Prostate gland (tissue), 2 donors: Measurements from ENCODE around the gene CHST5. TPM values are rescaled to one million over a fixed set of nuclear protein-coding genes. Genes with fewer than 3 reads are reported as not detected.
"Not testable (repeated sequence)": the region's sequence is repeated elsewhere in the genome, so short reads cannot be mapped to it uniquely, and the experiment has no call there.

Source experiments
- DNase-seq: peaks from one replicate; pipeline ENCODE4 v3.0.0-alpha.2; 2019; ENCODE audit warnings: low spot score
- H3K27ac ChIP-seq, 2 donors: fragments of 200-600 bp; sonication (generic); 2 replicates each; pipeline ENCODE4 v1.5.1; 2017 to 2019
- H3K27me3 ChIP-seq: fragments of 200-600 bp; sonication (generic); replicated peaks from 2 replicates; pipeline ENCODE4 v1.5.1; 2019; ENCODE audit not compliant: insufficient read depth
- H3K36me3 ChIP-seq, 2 donors: fragments of 200-600 bp; sonication (generic); 1 replicate in 1 of 2; 2 replicates in 1 of 2; pipeline versions ENCODE4 v1.5.1 to v1.8.1; 2017 to 2019
- H3K4me1 ChIP-seq: fragments of 200-600 bp; sonication (generic); replicated peaks from 2 replicates; pipeline ENCODE4 v1.5.1; 2019
- H3K4me3 ChIP-seq, 2 donors: fragments of 200-600 bp; sonication (generic); 2 replicates each; pipeline ENCODE4 v1.5.1; 2017 to 2019
- H3K9me3 ChIP-seq: fragments of 200-600 bp; sonication (generic); 2 replicates; pipeline ENCODE4 v1.5.1; 2017
- CTCF ChIP-seq, 4 experiments: fragments of 200-600 bp in 2 of 4; fragments of 450-650 bp in 2 of 4; sonication (generic) in 2 of 4; IDR thresholded peaks; 1 replicate in 3 of 4; 2 replicates in 1 of 4; pipeline ENCODE4 v1.5.1; 2016 to 2019; ENCODE audit warnings: antibody characterized with exemption in 4 of 4, mild to moderate bottlenecking in 2 of 4, moderate library complexity in 2 of 4
- POLR2A ChIP-seq: fragments of 450-650 bp; IDR thresholded peaks from one replicate; pipeline ENCODE4 v1.6.1; 2016; ENCODE audit warnings: antibody characterized with exemption, mild to moderate bottlenecking
- POLR2AphosphoS5 ChIP-seq: sonication (generic); formaldehyde crosslinking; IDR thresholded peaks from one replicate; pipeline ENCODE4 v1.6.1; 2017; ENCODE audit warnings: antibody characterized with exemption
- WGBS: methylation state at CpG from one replicate; pipeline ENCODE4 v1.1.5; 2018; 5-methylcytosine and 5-hydroxymethylcytosine counted together
- intact Hi-C: fragments of 100-400 bp; cut with DNase I; formaldehyde crosslinking; loops from one replicate; pipeline ENCODE4 v1.14.2; 2022
- total RNA-seq, 2 donors: library from RNA; depleted of rRNA; stranded (reverse); fragments of >200 nt; gene quantifications; one replicate each; pipeline ENCODE4 v1.1.0, GENCODE V29; 2016

Gene CHST5
- total RNA-seq, 2 donors from 2014 or later: 0.23 TPM; not detected in 1

GRCh38 chr16:75527825-75528299 is 8.0 kb downstream of the CHST5 start:
- Histone ChIP-seq H3K9me3 (no peaks in the 10 kb centered on the region), H3K4me3 (no peak overlapping the region), H3K27me3 (no peaks in the 10 kb centered on the region), H3K27ac (no peak overlapping the region), H3K36me3 (no peaks in the 10 kb centered on the region), H3K4me1 (no peaks in the 10 kb centered on the region)
- no peak for DNase-seq
- TF ChIP-seq POLR2AphosphoS5: peak; percentile 5
- TF ChIP-seq POLR2A: no peak
- 71% methylated on average over 5 of the region's 5 CpGs for WGBS
- intact Hi-C loops: no loop called here

- WGBS: 89% methylated on average over 5 of the region's 5 CpGs
- intact Hi-C loops: no loop called here
- Histone ChIP-seq H3K9me3 (no peaks in the 10 kb centered on the region), H3K4me1 (no peaks in the 10 kb centered on the region), H3K36me3 (no peaks in the 10 kb centered on the region), H3K27me3 (no peaks in the 10 kb centered on the region), H3K27ac (no peak overlapping the region), H3K4me3 (no peak overlapping the region)
- TF ChIP-seq CTCF (IDR thresholded peaks at IDR 0.05) (no peak), POLR2A (no peak), POLR2AphosphoS5 (no peak)
- DNase-seq: no peak
Measured at GRCh38 chr16:75526032-75526790, 9.7 kb downstream of the CHST5 start.

GRCh38 chr16:75519175-75519574 is 16.7 kb downstream of the CHST5 start:
- no peaks in the 10 kb centered on the region for H3K36me3 ChIP-seq
- WGBS: 76% methylated on average over 6 of the region's 6 CpGs
- H3K9me3 ChIP-seq: no peaks in the 10 kb centered on the region
- H3K4me3 ChIP-seq: no peak overlapping the region
- H3K4me1 ChIP-seq: no peaks in the 10 kb centered on the region
- intact Hi-C loops: loop anchor here (5.0 to 10.0 kb wide), 2 partner anchors 47 to 106 kb away; partner anchors contain the start of gene ADAT1
- H3K27ac ChIP-seq: no peak overlapping the region
- no peaks in the 10 kb centered on the region for H3K27me3 ChIP-seq
- no peak for DNase-seq
- TF ChIP-seq POLR2A (no peak), POLR2AphosphoS5 (no peak), CTCF (IDR thresholded peaks at IDR 0.05) (no peak)

GRCh38 chr16:75516189-75516966 is 19.5 kb downstream of the CHST5 start:
- not testable (repeated sequence) for H3K27me3 ChIP-seq, H3K36me3 ChIP-seq, H3K4me1 ChIP-seq, H3K9me3 ChIP-seq
- Histone ChIP-seq H3K4me3 (peak overlapping the region; percentile 87 to 95), H3K27ac (peak overlapping the region; percentile 97 to 98)
- peak; percentile 11 for DNase-seq
- intact Hi-C loops: loop anchor here (5.0 to 10.0 kb wide), 2 partner anchors 44 to 108 kb away; partner anchors contain the start of gene ADAT1
- 7% methylated on average over 35 of the region's 42 CpGs for WGBS

GRCh38 chr16:75514296-75514695 is 21.6 kb downstream of the CHST5 start:
- intact Hi-C loops: loop anchor here (10.0 kb wide), 1 partner anchor 111 kb away; the partner anchor contains the start of gene ADAT1

More at GRCh38 chr16:75514296-75514695, 21.6 kb downstream of the CHST5 start:
- TF ChIP-seq POLR2AphosphoS5: no peak
- no peak for TF ChIP-seq POLR2A
- no peak for TF ChIP-seq CTCF (IDR thresholded peaks at IDR 0.05)
- Histone ChIP-seq H3K36me3 (no peaks in the 10 kb centered on the region), H3K4me1 (no peaks in the 10 kb centered on the region), H3K4me3 (no peak overlapping the region), H3K27ac (no peak overlapping the region), H3K27me3 (no peaks in the 10 kb centered on the region), H3K9me3 (no peaks in the 10 kb centered on the region)
- WGBS: 94% methylated on average over 11 of the region's 11 CpGs
- DNase-seq: no peak
